CD4-positive, alpha-beta T cell treated with Interleukin-15 for 4 hours (primary cell): ENCODE results near the gene SAA2.
"Not testable (repeated sequence)": the region's sequence is repeated elsewhere in the genome, so short reads cannot be mapped to it uniquely, and the experiment has no call there.

Experiments used
- DNase-seq: peaks from one replicate; pipeline ENCODE4 v3.0.0-alpha.2; 2020; ENCODE audit warnings: low spot score

SAA2 gene

DNA sequence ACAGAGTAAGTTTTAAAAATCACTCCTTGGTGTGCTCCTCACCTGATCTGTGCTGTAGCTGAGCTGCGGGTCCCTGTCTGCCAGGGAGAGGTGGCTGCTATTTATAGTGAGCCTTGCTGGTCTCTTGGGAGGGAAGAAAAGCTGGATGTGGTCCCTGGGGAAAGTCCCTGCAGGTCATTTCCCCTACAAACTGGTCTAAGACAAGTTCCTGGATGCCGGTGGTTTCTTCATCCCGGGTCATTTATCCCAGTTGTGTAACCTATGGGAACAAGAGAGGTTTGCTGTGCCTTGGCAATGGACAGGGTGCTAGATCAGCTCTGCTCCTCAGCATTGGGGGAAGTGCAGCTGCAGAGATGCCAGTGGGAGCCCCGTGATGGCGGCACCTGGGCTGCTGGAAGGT lies at the start of gene SAA2:
SAA2 (minus strand) TSS at position 108 of the 400 bp plus-strand sequence. CDS start 657 bp downstream, outside the sequence.
- no peak for DNase-seq

DNA sequence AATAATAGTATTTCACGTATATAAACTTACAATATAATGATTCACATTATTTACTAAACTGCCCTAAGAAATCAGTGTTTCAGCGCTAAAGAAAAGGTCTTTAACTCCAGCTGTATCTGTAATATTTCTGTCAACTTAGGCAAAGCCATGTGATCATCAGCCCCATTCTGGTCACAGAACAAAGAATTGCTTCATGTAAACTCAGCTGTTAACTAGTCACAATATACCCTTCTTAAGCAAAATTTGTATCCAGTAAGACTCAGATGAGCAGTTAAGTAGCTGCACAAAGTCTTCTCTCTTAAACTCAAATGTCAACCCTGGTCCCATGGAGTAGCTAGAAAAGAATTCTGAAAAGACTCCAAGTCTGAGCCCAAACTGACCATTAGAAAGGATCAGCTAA lies 46.8 kb upstream of the SAA2 start:
- no peak for DNase-seq

DNA sequence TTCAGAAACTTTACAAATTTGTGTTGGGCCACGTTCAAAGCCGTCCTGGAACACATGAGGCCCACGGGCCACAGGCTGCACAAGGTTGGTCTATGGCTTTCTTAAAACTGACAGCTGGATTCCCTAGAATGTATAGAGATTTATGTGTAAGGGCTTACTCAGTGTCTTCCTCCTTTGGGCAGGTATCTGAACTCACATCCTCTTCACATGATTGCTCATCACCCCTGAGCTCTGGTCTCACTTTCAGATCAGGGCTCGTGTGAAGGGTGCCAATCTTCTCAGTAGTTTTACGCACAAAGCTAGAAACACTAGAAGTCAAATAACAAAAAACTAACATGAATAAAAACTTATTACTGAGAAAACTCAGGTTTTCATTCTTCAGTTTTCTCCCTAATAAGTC lies 46.4 kb upstream of the SAA2 start:
- DNase-seq = no peak

DNA sequence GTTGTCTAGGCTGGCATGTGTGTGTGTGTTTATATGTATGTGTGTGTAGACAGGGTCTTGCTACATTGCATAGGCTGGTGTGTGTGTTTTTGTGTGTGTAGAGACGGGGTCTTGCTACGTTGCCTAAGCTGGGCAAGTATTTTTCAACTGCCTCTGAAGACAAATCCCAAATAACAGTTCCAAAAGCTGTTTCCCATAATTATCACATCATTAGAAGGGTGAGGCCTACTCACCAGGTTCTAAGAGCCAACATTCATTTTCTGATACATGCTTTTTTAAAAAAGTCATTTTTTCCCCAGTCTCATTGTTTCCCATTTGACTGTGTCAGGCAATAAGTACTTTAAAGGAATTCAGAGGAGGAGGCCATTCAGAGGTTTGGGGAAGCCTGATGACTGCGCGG lies 40.4 kb upstream of the SAA2 start:
- DNase-seq = no peak

DNA sequence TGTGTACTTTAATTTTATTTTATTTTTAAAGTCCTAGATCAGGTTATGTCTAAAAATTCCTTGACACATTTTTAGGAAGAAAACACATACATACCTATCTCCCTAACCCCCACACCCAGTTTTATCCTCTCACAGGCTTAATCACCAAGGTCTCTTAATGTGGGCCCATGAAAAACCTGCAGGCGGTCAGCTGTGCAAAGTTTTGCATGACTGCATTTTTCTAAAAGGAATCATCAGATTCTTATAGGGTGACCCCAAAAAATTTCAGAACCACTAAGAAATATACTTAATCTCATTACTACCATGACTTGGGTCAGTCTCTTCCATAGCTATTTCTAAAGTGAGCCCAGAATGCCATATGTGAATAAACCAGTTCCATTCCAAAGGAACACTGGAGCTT lies 37.4 kb upstream of the SAA2 start:
- DNase-seq = no peak

DNA sequence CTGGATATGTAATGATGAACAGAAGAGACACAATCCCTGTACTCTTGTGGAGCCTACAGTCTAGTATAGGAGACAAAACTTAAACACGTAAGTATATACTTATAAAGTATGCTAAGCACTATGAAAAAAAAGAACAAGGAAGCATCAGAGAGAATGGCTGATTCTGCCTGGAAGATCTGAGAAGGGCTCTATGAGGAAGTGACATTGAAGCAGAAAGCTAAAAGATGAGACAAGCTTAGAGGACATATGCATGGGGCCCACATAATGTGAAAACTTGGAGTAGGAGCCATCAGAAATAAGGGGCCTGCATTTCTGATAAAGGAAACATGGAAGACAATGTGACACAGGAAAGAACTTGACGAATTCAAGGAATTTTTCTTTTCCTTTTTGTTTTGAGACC lies 34.2 kb upstream of the SAA2 start:
- DNase-seq = no peak

DNA sequence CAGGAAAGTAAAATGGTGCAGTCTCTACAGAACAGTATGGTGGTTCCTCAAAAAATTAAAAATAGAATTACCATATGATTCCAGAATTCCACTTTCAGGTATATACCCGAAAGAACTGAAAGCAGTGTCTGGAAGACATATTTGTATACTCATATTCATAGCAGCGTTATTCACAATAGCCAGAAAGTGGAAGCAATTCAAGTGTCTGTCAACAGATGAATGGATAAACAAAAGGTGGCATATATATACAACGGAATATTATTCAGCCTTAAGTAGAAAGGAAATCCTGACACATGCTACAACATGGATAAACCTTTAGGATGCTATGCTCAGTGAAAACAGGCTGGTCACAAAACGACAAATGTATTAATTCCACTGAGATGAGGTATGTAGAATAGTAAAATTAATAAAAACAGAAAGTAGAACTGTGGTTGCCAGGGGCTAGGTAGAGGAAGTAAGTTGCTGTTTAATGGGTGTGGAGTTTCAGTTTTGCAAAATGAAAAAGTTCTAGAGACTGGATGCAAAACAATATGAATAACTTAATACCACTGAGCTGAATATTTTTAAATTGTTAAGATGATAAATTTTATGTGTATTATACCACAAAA lies 32.1 kb upstream of the SAA2 start:
- no peak for DNase-seq

DNA sequence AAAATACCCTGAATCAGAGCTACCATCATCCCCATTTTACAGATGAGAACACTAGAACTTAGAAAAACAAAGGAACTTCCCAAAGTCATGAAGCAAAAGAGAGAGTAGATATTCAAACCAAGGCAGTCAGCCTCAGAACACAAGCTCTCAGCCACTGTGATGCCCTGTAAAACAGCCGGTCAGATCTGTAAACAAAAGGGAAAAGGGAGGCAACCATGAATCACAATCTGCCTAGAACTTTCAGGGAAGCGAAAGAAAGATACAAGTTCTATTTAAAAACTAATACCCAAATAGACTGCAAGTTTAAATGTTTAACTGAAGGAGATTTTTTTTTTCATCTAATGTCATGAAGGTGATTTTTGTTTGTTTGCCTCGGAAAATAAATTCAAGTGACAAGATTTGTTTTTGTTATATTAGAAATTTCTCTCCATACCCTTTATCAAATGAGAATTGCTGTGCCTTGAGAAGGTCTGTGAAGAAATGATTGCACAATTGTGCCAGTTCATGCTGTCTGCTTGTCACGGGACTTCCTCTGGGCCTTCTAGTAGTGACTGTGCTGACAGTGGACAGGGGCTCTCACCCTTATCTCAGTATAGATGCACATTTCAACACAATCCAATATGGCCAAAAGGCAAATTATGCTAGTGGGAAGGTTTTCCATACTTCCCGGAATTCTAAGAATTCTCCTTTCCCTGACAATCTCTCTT lies 29.2 kb upstream of the SAA2 start:
- DNase-seq = no peak

DNA sequence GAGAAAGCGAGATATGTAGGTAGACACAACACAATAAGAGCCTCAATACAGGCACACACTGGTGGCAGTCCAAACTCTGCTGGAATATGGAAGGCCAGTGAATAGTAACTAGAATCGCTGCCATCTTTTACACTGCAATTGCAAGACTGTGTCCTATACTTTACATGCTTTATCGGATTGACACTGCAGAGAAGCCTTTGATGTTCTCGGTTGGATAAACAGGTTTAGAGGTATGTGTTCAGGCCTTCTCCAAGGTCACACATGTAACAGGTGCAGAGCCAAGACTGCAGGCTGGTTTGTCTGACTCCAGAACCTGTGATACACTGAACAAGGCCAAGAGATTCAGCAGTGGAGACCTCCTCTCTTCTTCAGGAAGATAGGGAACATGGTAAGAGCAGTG lies 22.7 kb upstream of the SAA2 start:
- DNase-seq = no peak

DNA sequence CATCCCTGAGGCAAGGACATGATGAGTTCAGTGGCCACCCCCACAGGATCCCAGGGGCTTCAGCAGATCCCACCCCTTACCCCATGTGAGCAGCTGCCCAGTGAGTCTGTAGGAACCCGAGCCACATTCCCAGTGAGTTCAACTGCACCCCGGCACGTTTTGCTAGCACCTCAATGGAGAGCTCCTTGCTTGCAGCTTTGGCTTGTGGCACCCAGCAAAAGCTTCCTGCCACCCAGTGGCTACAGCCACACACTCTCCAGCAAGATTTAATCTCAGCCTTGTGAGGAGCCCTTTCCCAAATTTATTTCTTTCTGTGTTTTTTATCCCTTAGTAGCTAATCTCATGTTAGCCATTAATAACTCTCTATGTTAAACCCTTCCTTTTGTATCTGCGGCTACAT lies 21.6 kb upstream of the SAA2 start:
- no peak for DNase-seq

DNA sequence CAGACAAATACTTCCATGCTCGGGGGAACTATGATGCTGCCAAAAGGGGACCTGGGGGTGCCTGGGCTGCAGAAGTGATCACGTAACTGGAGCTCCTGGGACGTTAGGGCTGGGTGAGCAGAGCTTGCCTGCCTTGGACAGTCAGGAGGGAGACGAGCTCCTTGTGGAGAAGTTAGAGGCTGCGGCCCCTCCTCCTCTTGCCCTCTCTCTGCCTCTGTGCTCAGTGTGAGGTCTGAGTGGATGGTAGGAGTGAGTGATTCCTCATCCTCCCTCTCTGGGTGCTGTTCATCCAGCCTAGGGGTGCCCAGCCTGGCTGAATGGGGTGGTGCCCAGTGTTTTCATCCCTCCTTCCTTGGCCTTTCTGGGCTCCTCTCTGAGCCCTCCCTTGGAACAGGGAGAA lies 20.8 kb upstream of the SAA2 start:
- DNase-seq = not testable (repeated sequence)

DNA sequence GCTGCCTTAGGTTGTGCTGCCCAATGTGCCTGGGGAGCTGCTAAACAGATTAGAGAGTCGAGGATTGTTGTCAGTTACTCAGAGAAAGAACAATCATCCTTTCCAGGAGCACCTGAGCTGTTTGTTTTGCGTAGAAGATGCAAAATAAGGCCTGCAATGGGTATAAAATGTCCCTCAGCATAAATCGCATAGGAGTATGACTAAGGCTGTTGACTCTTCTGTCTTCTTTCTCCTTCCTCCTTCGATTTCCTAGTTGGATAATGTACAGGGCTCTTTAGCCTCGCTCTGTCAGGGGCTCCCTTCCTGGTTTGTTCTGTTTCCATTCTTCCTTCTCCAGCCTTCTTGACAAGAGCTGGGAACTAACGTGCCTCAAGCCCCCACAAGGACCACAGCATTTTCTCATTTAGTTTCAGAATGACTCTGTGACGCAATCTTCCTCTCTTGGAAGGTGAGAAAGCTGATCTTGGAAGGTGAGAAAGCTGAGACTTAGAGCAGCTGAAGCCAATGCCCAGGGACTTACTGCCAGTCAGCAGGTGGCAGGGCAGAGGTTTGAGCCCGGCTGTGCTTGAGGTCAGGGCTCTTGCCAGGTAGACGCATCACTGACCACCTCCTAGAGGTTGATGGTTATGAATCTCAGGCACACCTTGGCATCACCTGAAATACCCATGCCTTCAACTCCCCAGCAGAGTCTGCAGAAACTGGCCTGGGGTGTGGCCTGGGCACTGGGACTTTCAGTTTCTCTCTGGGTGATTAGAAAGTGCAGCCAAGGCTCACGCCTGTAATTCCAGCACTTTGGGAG lies 19.1 kb upstream of the SAA2 start:
- not testable (repeated sequence) for DNase-seq

DNA sequence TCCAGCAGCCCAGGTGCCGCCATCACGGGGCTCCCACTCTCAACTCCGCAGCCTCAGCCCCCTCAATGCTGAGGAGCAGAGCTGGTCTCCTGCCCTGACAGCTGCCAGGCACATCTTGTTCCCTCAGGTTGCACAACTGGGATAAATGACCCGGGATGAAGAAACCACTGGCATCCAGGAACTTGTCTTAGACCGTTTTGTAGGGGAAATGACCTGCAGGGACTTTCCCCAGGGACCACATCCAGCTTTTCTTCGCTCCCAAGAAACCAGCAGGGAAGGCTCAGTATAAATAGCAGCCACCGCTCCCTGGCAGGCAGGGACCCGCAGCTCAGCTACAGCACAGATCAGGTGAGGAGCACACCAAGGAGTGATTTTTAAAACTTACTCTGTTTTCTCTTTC lies 17.5 kb upstream of the SAA2 start, which contains the start of gene SAA1:
SAA1 (plus strand) TSS at position 316 of the 400 bp plus-strand sequence. CDS start 624 bp downstream, outside the sequence.
- no peak for DNase-seq

DNA sequence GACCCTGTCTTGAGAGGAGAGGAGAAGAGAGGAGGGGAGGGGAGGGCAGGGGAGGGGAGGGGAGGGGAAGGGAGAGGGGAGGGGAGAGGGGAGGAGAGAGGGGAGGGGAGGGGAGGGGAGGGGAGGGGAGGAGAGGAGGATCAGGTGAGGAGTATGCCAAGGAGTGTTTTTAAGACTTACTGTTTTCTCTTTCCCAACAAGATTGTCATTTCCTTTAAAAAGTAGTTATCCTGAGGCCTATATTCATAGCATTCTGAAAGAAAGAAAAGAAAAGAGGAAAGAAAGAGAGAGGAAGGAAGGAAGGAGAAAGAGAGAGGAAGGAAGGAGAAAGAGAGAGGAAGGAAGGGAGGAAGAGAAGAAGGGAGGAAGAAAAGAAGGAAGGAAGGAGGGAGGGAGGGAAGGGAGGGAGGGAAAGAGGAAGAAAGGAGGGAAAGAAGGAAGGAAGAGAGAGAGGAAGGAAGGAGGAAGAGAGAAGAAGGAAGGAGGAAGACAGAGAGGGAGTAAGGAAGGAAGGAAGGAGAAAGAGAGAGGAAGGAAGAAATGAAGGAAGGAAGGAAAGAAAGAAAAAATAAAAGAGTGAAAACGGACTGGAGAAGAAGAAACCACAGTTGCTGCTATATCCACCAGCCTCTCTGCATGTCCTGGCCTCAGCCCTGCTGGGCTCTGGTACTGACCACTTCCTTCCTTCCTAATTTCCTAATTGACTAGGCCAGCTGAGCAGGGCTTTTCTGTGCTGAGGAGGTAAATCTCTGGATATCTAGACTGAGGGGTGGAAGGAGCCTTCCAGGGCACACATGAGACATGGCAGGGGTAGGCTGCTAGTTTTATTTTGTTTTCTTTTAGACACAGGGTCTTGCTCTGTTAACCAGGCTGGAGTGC lies 16.4 kb upstream of the SAA2 start:
- DNase-seq = no peak

DNA sequence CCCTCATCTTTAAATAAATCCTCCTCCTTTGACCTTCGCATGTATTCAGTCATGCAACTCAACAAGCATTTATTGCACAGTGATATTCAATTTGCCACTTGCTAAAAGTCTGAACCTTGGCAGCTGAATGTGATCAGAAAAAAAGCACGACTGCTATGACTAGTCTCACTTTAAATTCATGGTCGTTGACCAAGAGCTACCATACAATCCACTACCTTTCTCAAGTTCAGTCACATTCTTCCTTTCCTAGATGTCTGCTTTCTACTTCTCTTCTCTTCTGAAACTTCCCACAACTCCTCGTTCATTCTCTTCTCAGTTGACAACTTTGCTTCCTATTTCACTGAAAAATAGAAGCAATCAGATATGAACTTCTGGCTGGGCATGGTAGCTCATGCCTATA lies 15.6 kb upstream of the SAA2 start:
- DNase-seq = no peak

DNA sequence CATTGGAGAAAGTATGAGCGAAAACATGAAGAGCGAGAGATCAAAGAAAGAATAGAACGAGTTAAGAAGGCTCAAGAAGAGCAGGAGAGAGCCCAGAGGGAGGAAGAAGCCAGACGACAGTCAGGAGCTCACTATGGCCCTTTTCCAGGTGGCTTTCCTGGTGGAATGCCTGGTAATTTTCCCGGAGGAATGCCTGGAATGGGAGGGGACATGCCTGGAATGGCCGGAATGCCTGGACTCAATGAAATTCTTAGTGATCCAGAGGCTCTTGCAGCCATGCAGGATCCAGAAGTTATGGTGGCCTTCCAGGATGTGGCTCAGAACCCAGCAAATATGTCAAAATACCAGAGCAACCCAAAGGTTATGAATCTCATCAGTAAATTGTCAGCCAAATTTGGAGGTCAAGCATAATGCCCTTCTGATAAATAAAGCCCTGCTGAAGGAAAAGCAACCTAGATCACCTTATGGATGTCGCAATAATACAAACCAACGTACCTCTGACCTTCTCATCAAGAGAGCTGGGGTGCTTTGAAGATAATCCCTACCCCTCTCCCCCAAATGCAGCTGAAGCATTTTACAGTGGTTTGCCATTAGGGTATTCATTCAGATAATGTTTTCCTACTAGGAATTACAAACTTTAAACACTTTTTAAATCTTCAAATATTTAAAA lies 14.3 kb upstream of the SAA2 start:
- DNase-seq = not testable (repeated sequence)

DNA sequence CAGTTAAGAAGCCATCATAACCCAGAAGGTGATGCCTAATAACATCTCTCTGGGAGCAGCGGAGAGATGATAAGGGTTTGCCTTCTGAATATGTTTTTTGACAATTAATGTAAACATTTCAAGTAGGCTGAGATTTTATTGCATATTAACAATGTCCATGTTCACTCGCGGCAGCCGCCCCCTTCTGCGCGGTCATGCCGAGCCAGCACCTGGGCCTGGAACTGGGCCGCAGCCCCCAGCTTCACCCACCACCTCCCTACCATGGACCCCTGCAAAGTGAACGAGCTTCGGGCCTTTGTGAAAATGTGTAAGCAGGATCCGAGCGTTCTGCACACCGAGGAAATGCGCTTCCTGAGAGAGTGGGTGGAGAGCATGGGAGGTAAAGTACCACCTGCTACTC lies 13.3 kb upstream of the SAA2 start:
- no peak for DNase-seq

DNA sequence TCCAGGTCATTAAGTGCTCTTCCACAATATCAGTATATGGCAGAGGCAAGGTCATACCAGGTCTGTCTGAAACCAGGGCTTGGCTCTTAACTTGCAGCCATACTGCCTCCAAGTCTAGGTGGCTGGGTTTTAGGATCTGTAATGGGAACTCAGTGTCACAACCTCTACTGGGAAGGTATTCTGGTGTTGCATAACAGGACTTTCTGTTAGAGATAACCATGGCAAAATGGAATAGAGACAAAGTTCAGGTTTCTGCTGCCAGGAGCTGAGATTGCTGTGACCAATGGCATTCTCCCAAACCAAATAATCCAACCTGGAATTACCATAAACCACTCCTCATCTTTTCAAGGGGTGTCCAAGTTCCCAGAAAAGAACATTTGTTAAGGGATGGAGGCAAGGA lies 10.8 kb upstream of the SAA2 start:
- DNase-seq = no peak

DNA sequence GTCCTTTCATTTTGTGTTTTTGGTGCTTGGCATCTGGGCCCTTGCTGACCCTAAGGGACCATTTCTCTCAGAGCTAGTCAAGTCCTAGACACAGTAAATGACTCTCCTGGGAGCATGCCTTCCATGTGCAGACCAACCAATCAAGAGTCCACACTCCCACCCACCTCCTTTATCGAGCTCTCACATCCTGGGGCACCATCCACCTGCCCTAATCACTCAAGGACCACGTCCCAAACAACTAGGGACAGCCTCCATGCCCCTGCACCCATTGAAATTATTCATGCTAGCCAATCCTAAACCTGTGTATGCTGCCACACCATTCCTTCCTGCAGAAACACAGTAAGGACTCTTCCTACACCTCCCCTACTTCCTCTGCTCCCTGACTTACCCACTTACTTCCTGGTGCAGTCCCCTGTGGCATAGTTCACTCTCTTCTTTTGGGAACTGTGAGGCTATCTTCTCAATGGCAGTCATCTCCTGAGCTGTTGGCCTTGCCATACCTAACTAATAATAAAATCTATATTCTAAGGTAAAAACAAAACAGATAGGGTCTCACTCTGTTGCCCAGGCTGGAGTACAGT lies 6.4 kb upstream of the SAA2 start:
- DNase-seq = no peak

DNA sequence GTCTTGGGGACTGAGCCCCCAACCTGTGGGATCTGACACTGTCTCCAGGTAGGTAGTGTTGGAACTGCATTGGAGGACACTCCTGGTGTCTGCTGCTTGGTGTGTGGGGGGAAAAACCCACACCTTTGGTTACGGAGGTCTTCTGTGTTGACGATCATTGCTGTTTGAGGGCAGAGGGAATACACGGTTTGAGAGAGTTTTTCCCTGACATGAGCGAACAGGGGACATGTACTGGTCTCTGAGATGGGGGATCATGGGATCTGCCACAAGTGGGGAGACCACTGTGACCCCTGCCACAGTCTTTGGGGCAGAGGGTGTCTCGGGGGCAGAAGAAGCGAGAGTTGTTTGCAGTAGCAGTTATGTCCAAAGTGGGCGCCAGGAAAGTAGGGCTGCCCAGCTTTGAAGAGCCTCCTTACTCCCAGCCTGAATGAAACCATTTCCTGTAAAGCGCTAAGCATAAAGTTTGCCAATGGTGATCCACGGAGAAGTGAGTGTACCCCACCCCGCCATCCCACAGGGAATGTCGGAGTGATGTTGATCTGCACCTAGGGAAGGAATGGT lies 5.4 kb upstream of the SAA2 start:
- DNase-seq = no peak

DNA sequence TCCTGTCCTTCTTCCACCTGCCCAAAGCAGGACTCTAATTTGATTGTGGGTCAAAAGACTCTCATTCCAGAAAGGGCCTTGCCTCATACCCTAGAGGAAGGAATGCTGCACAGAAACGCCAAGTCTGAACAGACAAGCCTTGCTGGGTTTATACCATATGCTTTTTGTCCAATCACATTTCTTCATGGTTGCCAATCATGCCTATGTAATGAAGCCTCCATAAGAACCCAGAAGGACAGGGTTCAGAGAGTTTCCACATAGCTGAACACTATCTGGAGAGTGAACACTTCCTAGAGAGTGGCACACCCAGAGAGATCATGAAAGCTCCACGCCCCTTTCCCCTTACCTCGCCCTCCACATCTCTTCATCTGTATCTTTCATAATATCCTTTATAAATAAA lies 4.8 kb upstream of the SAA2 start:
- no peak for DNase-seq
